ENCODE results near the gene METTL21C.

DNA sequence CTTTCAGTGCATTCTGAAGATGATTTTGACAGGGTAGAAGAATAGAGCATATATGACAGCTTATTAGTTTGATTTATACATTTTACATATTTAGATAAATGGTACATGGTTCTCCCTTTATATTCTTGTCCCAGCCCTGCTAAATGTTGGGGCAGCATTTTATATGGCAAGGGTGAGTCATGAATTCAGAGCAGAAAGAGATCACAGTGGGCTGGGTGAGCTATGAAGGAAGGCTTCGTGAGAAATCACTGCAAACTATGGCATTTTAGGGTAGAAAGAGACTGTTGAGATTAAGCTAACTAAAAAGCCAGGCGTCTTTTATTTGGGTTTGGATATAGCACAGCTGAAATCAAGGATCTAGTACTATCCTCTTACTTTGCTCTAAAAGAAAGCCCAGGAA lies 23.9 kb upstream of the METTL21C start:
- no peak for TF ChIP-seq POLR2A (IDR thresholded peaks at IDR 0.05)
- TF ChIP-seq, protein P1, sequence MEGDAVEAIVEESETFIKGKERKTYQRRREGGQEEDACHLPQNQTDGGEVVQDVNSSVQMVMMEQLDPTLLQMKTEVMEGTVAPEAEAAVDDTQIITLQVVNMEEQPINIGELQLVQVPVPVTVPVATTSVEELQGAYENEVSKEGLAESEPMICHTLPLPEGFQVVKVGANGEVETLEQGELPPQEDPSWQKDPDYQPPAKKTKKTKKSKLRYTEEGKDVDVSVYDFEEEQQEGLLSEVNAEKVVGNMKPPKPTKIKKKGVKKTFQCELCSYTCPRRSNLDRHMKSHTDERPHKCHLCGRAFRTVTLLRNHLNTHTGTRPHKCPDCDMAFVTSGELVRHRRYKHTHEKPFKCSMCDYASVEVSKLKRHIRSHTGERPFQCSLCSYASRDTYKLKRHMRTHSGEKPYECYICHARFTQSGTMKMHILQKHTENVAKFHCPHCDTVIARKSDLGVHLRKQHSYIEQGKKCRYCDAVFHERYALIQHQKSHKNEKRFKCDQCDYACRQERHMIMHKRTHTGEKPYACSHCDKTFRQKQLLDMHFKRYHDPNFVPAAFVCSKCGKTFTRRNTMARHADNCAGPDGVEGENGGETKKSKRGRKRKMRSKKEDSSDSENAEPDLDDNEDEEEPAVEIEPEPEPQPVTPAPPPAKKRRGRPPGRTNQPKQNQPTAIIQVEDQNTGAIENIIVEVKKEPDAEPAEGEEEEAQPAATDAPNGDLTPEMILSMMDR (IDR thresholded peaks at IDR 0.05): no peak
